DND-41 (cell line): ENCODE data around the gene LIM2.

Experiments
- CTCF ChIP-seq: IDR thresholded peaks from 2 replicates; pipeline ENCODE4 v1.5.1; 2012; ENCODE audit warnings: borderline replicate concordance, low read length, moderate library complexity, mild to moderate bottlenecking; ENCODE audit not compliant: poor library complexity, severe bottlenecking; ENCODE audit errors: extremely low read depth
- EZH2 ChIP-seq: IDR thresholded peaks from 3 replicates; pipeline ENCODE4 v1.6.1; 2012; ENCODE audit warnings: borderline replicate concordance, low read depth, mild to moderate bottlenecking, moderate library complexity, low read length, inconsistent platforms; ENCODE audit not compliant: severe bottlenecking

GRCh38 chr19:51331716-51332115, 56.1 kb downstream of the LIM2 start:
- TF ChIP-seq CTCF = no peak
- no peak for TF ChIP-seq EZH2
